Middle frontal gyrus (tissue), 1 donor: Measurements from ENCODE around the gene WRAP73.

Experiments used
- DNase-seq: peaks from one replicate; pipeline ENCODE4 v3.0.0-alpha.2; 2015; ENCODE audit warnings: low spot score; ENCODE audit errors: extremely low spot score

The WRAP73 gene

GRCh38 chr1:3649342-3650247, at the start of gene WRAP73:
TSS of gene WRAP73 (minus strand) at chr1:3650103. CDS start at chr1:3649999, 104 bp downstream.
- peak; percentile 89 for DNase-seq

- DNase-seq = no peak
These were observed 49.7 kb upstream of the WRAP73 start for GRCh38 chr1:3699596-3699995.

GRCh38 chr1:3698660-3699408, 48.9 kb upstream of the WRAP73 start:
- no peak for DNase-seq

- no peak for DNase-seq
These were observed 47.9 kb upstream of the WRAP73 start for GRCh38 chr1:3697810-3698209.

GRCh38 chr1:3697104-3697503, 47.2 kb upstream of the WRAP73 start:
- no peak for DNase-seq

GRCh38 chr1:3696689-3697088, 46.8 kb upstream of the WRAP73 start:
- DNase-seq = no peak

- no peak for DNase-seq
These were observed 45.7 kb upstream of the WRAP73 start for GRCh38 chr1:3695326-3696217.

GRCh38 chr1:3693321-3693720, 43.4 kb upstream of the WRAP73 start:
- DNase-seq = no peak

GRCh38 chr1:3692598-3692997, 42.7 kb upstream of the WRAP73 start:
- DNase-seq = no peak

GRCh38 chr1:3691421-3692204, 41.7 kb upstream of the WRAP73 start:
- no peak for DNase-seq

- no peak for DNase-seq
These were observed 40.6 kb upstream of the WRAP73 start for GRCh38 chr1:3690282-3691065.

GRCh38 chr1:3689138-3689750, 39.3 kb upstream of the WRAP73 start:
- DNase-seq = no peak

- no peak for DNase-seq
These were observed 38.6 kb upstream of the WRAP73 start for GRCh38 chr1:3688356-3689137.

- no peak for DNase-seq
These were observed 37.6 kb upstream of the WRAP73 start for GRCh38 chr1:3687504-3687903.

- DNase-seq = no peak
These were observed 36.0 kb upstream of the WRAP73 start for GRCh38 chr1:3685906-3686305.

- no peak for DNase-seq
These were observed 35.3 kb upstream of the WRAP73 start for GRCh38 chr1:3685222-3685621.

- no peak for DNase-seq
These were observed 34.1 kb upstream of the WRAP73 start for GRCh38 chr1:3683992-3684391.

GRCh38 chr1:3683197-3683596, 33.3 kb upstream of the WRAP73 start:
- no peak for DNase-seq
